Measurements from ENCODE around the gene CAPN5.

The CAPN5 gene

DNA sequence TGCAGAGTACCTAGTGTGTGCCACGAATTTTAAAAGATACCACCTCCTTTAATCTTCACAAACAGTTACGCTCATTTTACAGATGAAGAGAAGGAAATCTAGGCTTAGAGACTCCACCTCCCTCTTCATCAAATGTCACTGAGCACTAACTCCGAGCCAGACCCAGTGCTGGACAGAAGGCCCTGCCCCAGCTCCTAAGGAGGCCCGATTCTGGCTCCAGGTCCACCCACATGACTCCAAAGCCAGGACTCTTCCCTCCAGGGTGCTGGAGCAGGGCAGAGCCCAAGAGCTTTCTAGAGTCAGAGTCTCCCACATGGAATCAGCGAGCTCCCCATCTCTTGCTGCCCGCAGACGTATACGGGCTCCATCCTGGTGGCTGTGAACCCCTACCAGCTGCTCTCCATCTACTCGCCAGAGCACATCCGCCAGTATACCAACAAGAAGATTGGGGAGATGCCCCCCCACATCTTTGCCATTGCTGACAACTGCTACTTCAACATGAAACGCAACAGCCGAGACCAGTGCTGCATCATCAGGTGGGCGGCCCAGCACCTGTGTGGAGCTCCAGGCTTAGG is 88.9 kb downstream of the CAPN5 start:
- Histone ChIP-seq H4K20me1 (ENCODE audit: insufficient read depth, low read length) (no peaks in the 10 kb centered on the region), H3K4me3 (ENCODE audit: low read depth, low read length, poor library complexity, severe bottlenecking) (no peak overlapping the region), H3K9ac (ENCODE audit: low read length) (no peak overlapping the region), H3K4me2 (ENCODE audit: low read length) (no peak overlapping the region), H3K79me2 (ENCODE audit: insufficient read depth, low read length) (no peaks in the 10 kb centered on the region), H3K27ac (ENCODE audit: low read depth, low read length, poor library complexity, severe bottlenecking) (no peak overlapping the region), H3K36me3 (ENCODE audit: insufficient read depth, low read length) (no peaks in the 10 kb centered on the region), H3K9me3 (ENCODE audit: low read length) (no peaks in the 10 kb centered on the region), H3K27me3 (ENCODE audit: insufficient read depth, low read length) (no peaks in the 10 kb centered on the region), H3F3A (ENCODE audit: insufficient read depth, low read length) (no peaks in the 10 kb centered on the region), H3K9me2 (ENCODE audit: low read depth, low read length) (no peaks in the 10 kb centered on the region), H3K4me1 (ENCODE audit: insufficient read depth, low read length, severe bottlenecking) (no peaks in the 10 kb centered on the region), H2AFZ (ENCODE audit: low read length) (no peak overlapping the region)
- TF ChIP-seq, protein P1, sequence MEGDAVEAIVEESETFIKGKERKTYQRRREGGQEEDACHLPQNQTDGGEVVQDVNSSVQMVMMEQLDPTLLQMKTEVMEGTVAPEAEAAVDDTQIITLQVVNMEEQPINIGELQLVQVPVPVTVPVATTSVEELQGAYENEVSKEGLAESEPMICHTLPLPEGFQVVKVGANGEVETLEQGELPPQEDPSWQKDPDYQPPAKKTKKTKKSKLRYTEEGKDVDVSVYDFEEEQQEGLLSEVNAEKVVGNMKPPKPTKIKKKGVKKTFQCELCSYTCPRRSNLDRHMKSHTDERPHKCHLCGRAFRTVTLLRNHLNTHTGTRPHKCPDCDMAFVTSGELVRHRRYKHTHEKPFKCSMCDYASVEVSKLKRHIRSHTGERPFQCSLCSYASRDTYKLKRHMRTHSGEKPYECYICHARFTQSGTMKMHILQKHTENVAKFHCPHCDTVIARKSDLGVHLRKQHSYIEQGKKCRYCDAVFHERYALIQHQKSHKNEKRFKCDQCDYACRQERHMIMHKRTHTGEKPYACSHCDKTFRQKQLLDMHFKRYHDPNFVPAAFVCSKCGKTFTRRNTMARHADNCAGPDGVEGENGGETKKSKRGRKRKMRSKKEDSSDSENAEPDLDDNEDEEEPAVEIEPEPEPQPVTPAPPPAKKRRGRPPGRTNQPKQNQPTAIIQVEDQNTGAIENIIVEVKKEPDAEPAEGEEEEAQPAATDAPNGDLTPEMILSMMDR (IDR thresholded peaks at IDR 0.05; ENCODE audit: low read length): no peak
- no peak for TF ChIP-seq EZH2 (IDR thresholded peaks at IDR 0.05; ENCODE audit: borderline replicate concordance, low read length)

DNA sequence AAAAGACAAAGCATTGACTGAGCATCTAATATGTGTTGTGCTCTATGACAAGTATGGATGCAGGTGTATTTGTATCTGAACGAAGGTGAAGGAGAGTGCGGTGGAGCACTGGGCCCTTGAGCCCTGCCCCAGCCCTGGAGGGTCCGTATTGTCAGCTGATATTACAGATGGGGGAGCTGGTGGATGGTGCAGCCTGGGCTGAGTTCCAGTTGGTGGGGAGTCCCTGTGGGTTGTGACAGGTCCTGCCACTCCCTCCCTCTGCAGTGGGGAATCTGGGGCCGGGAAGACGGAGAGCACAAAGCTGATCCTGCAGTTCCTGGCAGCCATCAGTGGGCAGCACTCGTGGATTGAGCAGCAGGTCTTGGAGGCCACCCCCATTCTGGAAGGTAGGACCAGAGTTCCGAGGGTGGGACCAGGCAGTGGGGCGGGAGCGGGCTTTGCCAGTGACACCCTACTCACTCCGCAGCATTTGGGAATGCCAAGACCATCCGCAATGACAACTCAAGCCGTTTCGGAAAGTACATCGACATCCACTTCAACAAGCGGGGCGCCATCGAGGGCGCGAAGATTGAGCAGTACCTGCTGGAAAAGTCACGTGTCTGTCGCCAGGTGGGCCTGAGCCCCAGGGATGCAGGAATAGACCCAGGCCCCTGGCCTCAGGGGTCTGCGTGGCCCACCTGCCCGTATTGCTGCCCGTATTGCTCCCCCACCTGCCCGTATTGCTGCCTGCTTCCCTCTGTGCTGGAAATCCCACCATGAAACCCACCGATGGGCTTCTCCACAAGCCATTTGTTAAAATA is 89.8 kb downstream of the CAPN5 start:
- TF ChIP-seq, protein P1 (IDR thresholded peaks at IDR 0.05; ENCODE audit: low read length): no peak
- TF ChIP-seq EZH2 (IDR thresholded peaks at IDR 0.05; ENCODE audit: borderline replicate concordance, low read length): no peak
- no peaks in the 10 kb centered on the region for H3K79me2 ChIP-seq (ENCODE audit: insufficient read depth, low read length)

DNA sequence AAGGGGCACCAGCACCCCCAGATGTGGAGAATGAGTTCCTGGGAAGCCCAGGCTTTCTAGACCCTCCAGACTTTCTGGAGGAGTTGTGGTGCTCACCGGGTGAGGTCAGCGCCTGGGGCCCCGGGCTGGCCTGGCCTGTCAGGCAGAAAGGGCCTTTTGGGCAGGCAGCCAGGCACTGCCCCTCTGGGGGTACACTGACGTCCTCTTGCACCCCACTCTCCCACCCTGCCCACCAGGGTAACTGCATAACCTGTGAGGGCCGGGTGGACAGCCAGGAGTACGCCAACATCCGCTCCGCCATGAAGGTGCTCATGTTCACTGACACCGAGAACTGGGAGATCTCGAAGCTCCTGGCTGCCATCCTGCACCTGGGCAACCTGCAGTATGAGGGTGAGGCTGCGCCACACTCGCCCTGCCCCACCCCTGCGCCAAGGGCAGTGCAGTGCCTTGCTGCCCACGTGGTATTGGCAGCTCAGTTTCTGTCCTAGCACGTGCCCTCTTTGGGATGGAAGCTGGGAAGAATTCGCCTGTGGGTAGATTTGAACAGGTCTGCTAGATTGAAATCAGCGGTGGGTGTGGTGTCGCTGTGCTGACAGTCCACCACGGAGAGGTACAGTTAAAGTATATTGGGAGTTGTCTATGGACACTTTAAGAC is 91.4 kb downstream of the CAPN5 start:
- no peak for TF ChIP-seq EZH2 (IDR thresholded peaks at IDR 0.05; ENCODE audit: borderline replicate concordance, low read length)
- TF ChIP-seq, protein P1 (IDR thresholded peaks at IDR 0.05; ENCODE audit: low read length): no peak
- Histone ChIP-seq H3K9me3 (ENCODE audit: low read length) (no peaks in the 10 kb centered on the region), H3K36me3 (ENCODE audit: insufficient read depth, low read length) (no peaks in the 10 kb centered on the region), H3K4me2 (ENCODE audit: low read length) (no peak overlapping the region), H3K9ac (ENCODE audit: low read length) (no peak overlapping the region), H4K20me1 (ENCODE audit: insufficient read depth, low read length) (no peaks in the 10 kb centered on the region), H3F3A (ENCODE audit: insufficient read depth, low read length) (no peaks in the 10 kb centered on the region), H3K4me3 (ENCODE audit: low read depth, low read length, poor library complexity, severe bottlenecking) (no peak overlapping the region), H3K4me1 (ENCODE audit: insufficient read depth, low read length, severe bottlenecking) (no peaks in the 10 kb centered on the region), H3K27me3 (ENCODE audit: insufficient read depth, low read length) (no peaks in the 10 kb centered on the region), H3K79me2 (ENCODE audit: insufficient read depth, low read length) (no peaks in the 10 kb centered on the region), H3K9me2 (ENCODE audit: low read depth, low read length) (no peaks in the 10 kb centered on the region), H3K27ac (ENCODE audit: low read depth, low read length, poor library complexity, severe bottlenecking) (no peak overlapping the region), H2AFZ (ENCODE audit: low read length) (no peak overlapping the region)

More for the DNA sequence above, 89.8 kb downstream of the CAPN5 start:
- Histone ChIP-seq H3K4me1 (ENCODE audit: insufficient read depth, low read length, severe bottlenecking) (no peaks in the 10 kb centered on the region), H3K9ac (ENCODE audit: low read length) (no peak overlapping the region), H3K36me3 (ENCODE audit: insufficient read depth, low read length) (no peaks in the 10 kb centered on the region), H3K27me3 (ENCODE audit: insufficient read depth, low read length) (no peaks in the 10 kb centered on the region), H3K9me3 (ENCODE audit: low read length) (no peaks in the 10 kb centered on the region), H3K27ac (ENCODE audit: low read depth, low read length, poor library complexity, severe bottlenecking) (no peak overlapping the region), H3K4me2 (ENCODE audit: low read length) (no peak overlapping the region), H4K20me1 (ENCODE audit: insufficient read depth, low read length) (no peaks in the 10 kb centered on the region), H3F3A (ENCODE audit: insufficient read depth, low read length) (no peaks in the 10 kb centered on the region), H3K9me2 (ENCODE audit: low read depth, low read length) (no peaks in the 10 kb centered on the region), H3K4me3 (ENCODE audit: low read depth, low read length, poor library complexity, severe bottlenecking) (no peak overlapping the region), H2AFZ (ENCODE audit: low read length) (no peak overlapping the region)
